ENCODE data around the gene WDR59. TPM values are rescaled to one million over a fixed set of nuclear protein-coding genes. Genes with fewer than 3 reads are reported as not detected.
"Not testable (repeated sequence)": the region's sequence is repeated elsewhere in the genome, so short reads cannot be mapped to it uniquely, and the experiment has no call there.

Gene WDR59
- polyA plus RNA-seq, 1 donor: 58.0 TPM

DNA sequence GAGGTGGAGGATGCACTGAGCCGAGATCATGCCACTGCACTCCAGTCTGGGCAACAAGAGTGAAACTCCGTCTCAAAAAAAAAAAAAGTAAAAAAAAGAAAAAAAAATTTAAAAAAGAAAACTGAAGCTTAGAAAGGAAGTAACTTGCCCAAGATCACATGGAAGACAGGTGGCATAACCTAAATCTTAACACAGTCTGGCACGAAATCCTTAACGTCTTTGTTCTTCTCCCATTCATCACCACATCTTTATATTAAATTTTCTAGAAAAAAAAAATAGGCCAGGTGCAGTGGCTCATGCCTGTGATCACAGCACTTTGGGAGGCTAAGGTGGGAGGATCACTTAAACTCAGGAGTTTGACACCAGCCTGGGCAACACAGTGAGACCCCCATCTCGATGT, 9.3 kb downstream of the WDR59 start:
- DNase-seq: no peak

DNA sequence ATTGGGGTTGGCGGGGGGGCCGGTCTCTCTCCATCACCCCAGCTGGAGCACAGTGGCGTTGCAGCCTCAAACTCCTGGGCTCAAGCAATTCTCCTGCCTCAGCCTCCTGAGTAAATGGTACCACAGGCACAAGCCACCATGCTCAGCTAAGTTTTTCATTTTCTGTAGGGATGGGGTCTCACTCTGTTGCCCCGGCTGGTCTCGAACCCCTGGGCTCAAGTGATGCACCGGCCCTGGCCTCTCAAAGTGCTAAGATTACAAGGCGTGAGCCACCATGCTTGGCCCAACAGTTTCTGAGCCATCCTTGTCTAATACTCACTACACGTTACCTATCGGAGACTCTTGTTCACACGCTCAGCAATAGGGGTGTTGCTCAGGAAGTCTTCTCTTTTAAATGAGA, 11.6 kb downstream of the WDR59 start:
- DNase-seq: no peak

DNA sequence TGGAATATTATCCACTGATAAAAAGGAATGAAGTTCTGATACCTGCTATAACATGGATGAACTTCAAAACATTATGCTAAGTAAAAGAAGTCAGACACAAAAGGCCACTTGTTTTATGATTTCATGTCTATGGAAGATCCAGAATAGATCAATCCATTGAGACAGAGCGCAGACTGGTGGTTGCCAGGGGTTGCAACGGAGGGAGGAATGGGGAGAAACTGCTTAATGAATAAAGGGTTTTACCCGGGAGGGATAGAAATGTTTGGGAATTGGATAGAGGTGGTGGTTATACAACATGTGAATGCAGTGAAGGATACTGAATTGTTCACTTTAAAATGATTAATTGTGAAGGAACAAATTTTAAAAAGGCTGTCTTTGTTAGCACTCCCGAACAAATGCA, 30.2 kb downstream of the WDR59 start:
- no peak for DNase-seq

DNA sequence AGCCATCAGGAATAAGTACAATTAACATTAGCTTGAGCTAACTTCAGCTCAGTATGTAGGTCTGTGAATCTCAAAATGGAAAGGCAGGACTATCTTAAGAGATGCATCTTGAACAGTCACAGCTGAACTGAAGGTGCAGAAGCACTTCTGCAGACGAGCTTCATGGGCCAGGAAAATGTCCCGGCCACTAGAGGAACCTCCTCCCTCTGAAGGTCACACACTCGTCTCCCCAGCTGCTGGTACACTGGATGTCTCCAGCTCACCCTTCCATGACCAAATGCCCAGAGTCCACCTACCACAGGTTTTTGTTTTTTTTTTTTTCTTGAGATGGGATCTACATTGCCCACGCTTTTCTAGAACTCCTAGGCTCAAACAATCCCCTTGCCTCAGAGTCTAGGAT, 33.2 kb downstream of the WDR59 start:
- DNase-seq: no peak

DNA sequence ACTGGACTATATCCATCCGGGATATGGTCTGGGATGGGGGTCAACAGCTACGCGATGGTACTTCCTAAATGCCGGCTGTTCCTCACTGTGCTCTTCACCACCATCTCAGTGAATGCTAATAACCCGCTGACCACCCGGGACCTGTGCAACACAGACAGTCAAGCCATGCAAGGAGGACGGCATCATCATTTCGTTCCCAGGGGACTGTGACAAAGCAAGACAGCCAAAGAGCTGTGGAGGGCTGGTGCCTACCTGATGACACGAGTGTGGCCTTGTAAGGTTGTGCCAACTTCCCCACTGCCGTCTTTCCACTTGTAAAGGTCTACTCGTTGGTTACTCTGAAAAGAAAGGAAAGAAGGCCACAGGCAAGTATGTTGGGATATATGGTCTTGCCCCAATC, 33.7 kb downstream of the WDR59 start:
- DNase-seq: no peak

DNA sequence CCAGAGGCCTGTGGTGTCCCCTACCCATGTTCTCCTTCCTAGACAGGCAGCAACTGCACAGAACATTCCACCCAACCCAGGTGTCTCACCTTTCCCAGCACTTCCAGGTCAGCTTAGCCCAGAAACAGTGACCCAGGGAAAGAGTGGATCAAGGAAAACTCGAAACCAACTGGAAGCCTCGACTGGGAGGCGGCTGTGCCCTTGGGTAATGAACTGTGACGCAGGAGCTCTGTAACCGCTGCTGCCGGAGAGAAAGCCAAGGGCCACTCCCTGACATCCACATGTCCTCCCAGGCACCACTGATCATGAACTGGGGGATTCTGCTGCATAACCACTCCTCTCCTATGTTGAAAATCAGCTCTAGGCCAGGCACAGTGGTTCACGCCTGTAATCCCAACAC, 34.4 kb downstream of the WDR59 start:
- DNase-seq: no peak

DNA sequence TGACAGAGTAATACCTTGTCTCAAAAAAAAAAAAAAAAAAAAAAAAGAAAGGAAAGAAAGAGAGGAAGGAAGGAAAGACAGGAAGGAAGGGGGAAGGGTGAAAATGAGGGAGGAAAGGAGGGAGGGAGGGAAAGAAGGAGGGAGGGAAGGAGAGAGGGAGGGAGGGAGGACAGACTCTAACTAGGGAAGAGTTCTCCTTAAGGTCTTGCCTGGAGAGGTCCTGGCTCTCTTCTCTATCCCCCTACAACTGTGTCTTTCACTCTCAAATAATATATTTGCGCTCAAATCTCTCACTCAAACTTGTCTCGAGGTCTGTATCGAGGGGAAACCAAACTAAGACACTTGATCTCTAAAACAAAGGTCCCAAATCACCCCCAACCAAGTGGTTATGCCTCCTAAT, 35.6 kb downstream of the WDR59 start:
- DNase-seq: no peak

DNA sequence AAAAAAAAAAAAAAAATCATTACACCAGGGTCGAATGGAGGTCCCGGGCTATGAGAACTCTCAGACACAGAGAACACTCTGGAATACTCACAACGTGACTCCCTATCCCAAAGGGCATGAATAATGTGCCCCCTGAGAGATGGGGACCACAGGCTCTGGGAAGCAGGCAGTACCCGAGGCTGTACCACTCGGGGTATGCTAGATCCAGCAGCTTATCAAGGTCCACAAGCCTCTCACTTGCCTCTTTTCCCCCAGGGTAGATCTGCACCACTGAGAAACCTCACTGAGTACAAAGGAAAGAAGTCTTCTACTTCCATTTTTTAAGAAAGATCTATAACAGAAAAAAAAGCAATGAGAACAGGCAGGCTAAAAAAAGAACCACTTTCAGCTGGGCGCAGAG, 40.5 kb downstream of the WDR59 start:
- DNase-seq: no peak

DNA sequence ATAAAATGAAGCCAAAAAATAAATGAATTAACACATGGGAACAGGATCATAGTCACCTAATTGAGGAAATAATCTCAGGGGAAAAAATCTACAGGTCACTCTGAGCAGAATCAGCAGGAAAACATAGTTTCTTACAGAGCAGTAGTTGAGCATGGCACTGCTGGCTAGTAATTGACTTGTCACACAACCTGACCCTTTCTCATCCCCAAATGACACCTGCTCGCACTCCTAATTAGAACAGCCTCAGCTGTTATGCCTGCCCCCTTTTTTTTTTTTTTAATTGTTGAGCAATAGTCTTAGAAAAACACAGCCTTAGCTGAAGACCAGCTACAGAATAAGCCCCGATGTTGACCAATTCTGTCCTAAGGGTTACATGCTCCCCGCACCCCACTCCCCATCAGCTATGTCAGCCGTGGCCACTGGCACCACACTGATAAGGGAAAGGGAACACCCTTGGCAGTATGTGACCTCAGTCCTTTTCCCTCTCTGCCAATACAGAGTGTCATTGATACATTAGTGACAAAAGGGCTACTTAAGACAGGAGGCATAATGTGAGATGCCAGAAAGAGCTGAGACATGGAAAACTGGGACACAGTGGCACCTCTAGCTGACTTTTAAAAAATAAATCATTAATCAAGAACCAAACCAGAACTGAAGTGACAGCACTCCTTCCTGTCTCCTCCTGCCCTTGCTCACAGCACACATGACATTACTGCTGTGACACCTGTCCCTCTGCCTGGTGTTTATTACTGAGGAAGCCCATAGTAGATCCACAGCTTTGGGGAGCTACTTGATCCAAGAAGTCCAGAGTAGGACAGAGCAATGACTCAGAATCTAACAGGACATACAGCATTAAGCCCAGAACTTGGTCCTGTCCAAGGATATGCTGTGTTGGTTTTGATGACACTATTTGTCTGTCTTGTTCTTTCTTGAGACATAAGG, 41.7 kb downstream of the WDR59 start:
- no peak for DNase-seq

DNA sequence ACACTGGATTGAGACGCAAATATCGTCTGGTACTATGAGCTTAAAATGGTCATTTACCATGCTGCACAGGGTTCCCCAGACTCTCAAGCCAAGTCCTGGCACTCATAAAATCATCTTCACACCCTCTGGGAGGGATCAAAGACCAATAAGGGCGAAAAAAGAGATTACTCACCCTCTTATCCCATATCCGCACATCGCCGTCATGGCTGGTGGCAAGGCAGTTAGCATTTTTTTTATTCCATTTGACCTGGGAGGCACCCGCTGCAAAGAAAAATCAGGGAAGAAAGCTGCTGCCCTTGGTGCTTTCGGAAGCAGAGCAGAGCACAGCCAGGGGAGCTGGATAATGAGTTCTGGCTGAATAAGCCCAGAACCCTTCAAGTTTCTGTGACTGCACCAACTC, 42.4 kb downstream of the WDR59 start:
- no peak for DNase-seq

DNA sequence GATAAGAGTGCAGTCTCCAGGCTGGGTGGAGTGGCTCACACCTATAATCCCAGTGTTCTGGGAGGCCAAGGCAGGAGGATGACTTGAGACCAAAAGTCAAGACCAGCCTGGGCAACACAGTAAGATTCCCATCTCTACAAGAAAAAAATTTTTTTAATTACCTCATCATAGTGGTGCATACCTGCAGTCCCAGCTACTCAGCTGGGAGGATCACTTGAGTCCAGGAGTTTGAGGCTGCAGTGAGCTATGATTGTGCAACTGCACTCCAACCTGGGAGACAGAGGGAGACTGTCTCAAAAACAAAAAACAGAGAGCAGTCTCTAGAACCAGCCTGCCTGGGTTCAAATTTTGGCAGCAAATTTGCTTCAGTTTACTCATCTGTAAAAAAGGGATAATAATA, 45.2 kb downstream of the WDR59 start:
- DNase-seq: no peak

DNA sequence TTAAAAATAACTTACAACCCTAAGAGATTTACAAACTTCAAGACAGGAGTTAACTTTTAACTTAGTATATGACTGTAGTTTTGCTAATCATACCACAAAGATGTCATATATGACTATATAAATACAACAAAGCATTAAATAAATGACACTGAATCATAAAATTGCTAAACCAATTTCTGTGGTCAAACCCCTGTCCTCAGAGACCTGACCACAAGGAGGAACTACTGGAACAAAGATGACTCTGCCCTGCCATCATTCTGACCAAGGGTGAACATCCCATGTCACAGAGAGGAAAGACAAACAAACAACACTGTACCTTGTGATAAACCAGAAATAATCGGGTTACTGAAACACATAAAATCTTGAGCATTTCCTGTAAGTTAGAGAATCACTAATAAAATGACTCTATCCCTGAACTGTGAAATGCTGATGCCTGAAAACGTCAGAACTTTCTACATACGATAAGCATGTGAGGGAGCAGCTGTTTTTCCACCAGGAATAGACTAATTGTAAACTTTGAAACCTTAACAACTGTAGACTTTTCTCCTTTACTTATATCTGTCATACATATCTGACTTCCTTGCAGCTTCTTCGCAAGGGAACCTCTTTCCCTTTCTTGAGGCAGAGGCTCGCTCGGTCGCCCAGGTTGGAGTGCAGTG, 47.9 kb downstream of the WDR59 start:
- DNase-seq: no peak

DNA sequence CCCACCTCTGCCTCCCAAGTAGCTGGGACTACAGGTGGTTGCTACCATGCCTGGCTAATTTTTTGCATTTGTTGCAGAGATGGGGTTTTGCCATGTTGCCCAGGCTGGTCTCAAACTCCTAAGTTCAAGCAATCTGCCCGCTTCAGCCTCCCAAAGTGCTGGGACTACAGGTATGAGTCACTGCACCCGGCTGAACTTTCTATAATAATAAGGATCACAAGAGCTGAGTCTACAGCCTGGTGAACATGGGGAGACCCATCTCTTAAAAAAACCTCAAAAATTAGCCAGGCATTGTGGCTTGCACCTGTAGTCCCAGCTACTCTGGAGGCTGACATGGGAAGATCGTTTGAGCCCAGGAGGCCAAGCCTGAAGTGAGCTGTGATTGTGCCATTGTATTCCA, 53.5 kb downstream of the WDR59 start:
- DNase-seq: no peak

DNA sequence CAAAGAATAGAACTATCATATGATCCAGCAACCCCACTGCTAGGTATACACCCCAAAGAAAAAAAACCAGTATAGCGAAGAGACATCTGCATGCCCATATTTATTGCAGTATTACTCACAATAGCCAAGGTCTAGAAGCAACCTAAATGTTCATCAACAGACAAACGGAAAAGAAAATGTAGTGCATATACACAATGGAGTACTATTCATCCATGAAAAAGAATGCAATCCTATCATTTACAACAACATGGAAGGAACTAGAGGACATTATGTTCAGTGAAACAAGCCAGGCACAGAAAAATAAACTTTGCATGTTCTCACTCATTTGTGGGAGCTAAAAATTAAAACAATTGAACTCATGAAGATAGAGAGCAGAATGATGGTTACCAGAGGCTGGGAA, 55.3 kb downstream of the WDR59 start:
- no peak for DNase-seq

DNA sequence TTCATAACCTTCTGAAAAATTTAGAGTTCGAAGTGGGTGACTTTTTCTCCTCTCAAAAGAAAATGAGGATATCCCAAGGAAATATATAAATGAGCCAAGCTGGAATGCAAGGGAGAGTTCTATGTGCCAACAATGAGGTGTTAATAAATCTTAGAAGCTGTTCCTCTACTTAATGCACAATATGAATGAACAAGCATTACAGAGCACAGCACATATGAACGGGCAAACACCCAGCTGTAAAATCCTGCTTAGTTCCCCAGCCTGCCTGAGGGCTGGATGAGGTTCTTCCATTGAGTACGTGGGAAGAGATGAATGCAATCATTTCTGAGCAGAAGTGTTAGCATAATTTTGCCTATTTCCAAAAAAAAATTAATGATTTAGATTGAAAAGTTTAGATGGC, 58.1 kb downstream of the WDR59 start:
- DNase-seq: no peak

DNA sequence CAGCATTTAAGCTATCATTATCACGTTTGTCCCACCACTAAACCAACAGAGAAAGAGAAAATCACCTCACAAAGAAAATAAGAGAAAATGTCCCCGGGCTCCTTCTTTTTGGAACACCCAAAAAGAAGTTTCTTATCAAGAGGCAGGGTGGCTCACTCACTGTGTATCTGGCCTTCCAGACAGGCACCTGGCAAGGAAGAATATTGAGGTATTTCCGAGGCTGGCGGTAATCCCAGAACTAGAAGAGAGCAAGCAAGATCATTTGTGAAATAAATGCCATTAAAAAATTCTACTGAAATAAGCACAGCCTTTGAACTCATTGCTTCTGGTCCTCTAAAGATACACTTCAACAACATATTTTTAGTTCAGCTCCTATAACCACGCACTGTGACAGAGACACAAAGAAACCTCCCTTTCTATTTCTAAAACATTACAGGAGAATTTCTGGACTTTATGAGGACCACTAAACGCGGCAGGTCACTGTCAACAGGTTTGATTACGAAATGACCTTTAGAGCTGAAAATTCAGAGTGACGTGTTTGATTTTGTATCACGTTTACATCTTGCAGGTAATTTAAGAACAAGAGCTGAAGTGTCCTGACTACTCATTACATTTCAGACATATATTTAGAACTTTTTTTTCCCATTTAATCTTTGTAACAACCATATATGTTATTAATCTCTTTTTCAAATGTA, 61.0 kb downstream of the WDR59 start:
- no peak for DNase-seq

DNA sequence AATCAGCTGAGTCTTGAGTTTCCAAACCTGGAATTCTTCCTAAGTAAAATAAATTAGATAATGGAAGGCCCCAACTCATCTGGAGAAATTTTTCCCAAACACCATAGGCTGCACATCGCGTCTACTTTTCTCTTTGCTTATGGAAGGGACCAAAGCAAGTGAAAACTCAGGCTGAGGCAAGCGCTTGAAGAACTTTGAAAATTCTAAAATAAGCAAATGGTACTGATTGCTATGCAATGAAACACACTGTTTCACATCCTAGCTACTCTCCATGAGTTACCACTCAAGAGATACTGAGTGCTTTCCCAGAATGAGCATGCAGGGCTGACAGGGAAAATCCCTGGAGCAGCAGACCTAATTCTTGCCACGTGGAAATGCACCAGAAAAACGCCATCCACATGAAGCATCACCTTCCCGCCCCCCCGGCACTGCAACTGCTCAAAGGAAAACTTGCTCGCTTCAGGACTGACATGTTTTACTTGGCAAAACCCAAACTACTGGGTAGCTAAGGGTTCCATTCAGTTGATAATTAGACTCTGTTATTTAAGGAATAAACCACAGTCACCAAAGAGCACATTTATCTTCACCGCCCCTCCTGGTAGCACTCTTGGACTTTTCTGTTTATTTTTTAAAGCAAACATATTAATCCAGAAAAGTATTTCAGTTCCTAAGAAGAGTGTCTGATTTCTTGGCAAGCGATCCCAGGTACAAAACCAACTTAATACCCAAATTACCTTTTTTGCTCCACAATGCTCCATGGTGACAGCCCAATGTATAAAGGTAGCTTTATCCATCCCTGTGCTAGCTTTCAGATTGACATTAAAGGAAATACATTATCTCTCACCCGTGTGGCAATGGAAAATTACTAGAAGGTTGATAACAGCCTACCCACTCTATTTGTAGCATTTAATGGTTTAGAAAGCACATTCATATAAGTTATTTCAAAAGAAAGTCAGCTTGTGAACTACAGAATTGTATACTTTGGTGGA, 62.5 kb downstream of the WDR59 start:
- peak; percentile 25 for DNase-seq

DNA sequence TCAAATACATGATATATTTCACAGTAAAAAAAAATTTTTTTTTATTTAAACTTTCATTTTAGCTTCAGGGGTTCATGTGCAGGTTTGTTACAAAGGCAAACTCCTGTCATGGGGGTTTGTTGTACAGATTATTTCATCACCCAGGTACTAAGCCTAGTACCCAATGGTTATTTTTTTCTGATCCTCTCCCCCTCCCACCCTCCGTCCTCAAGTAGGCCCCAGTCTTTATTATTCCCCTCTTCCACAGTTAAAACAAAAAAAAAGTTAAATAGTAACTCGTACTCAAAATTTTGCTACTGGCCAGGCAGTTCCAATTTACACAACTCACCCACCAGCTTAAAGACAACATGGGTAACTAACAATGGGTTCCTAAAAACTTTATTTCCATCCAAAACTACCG, 63.9 kb downstream of the WDR59 start:
- DNase-seq: no peak

DNA sequence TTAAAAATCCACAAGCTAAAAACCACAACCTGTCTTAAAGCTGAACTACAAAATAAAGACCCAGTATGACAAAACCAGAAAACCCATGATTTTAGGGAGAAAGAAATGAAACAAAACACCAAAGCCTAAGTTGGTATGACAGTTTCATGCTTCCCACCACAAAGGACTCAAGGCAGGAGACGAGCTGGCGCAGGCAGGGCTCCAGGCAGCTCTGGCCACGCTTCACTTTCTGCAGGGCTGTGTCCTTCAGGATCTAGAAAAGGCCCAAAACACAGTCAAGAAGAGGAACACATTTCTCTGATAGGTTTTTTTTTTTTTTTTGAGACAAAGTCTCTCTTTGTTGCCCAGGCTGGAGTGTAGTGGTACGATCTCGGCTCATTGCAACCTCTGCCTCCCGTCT, 75.3 kb downstream of the WDR59 start:
- DNase-seq: no peak

DNA sequence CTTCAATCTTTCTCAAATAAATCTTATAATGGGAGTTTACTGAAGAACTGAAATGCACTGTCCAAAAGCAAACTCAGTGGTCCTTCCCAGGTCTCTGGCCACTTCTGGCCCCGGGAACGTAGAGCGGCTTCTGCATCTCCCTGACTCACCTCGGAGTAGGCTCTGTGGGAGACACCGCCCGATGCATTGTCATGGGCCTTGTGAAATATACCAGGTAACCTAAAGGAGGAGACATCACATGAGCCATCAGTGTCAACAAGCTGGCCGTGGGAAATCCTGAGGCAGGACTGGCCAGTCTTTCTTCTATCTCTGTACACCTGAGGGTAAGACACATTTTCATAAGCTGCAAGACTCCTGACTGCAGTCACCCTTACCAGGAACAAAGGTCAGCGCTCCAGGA, 76.2 kb downstream of the WDR59 start:
- DNase-seq: not testable (repeated sequence)

DNA sequence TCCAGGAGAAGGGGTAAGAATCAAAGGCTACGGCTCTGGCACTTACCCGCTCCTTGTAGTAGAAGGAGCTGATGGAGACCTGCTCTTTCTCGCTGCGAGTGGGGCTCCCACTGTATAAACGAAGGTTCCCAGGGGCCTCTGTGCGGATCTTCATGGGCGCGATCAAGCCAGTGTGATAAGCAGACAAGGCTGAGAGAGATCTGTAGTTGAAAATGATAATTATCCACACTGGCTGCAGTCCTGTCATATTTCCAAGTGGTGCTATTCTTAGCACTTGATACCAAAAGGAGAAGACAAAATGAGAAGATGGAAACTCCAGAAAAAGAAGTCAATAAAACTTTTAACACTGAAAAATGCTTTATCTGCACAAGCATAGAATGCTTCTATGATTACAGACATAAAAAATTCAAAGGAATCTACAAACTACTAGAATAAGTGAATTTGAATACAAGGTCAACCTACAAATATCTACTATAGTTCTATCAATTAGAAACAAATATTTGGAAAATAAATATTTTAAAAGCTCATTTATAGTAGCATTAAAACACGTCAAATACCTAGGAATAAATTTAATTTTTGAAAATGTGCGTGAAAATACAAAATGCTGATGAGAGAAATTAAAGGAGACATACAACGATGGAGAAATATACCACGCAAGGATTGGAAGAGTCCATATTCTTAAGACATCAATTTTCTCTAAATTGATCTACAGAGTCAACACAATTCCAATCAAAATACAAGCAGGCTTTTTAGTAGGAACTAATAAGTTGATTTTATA, 80.8 kb downstream of the WDR59 start:
- no peak for DNase-seq

DNA sequence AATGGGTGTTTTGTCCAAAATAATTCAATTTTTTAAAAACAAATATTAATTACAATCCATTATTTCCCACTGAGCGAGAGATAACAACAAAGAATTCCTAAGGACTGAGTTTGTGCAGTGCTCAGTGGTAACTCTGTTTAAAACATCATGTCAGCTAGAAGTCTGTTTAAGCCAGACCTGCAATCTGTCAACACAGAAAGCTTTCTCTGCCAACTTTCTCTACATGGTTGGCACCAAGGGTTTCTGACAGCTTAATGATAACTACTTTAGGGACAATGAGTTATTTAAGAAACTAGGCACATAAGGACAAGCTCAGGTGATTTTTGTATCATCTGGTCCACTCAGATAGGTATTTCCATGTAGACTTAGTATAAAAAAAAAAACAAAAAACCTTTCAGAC, 81.8 kb downstream of the WDR59 start:
- DNase-seq: no peak

Data from hindlimb muscle (tissue), 1 donor.